ENCODE results near the gene SUPT4H1.

Gene SUPT4H1

DNA sequence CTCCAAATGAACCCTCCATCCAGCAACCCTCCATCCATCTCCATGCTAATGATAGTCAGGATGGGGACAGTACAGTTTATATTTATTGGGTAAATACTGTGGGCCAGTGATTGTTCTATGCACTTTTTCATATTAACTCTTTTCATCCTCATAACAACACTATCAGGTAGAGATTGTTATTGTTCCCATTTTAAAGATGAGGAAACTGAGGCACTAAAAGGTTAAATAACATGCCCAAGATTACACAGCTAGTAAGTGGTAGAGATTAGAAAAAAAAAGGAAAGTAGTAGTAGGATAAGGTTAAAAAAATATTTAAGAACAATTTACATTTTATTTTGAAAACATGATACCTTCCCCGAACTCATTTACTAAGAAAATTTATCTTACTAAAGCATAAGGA, 21.9 kb upstream of the SUPT4H1 start:
- Histone ChIP-seq H3K9ac (ENCODE audit: low read length in 5 of 5) (no peak overlapping the region), H3K4me3 (ENCODE audit: low read depth in 1 of 5, low read length in 5 of 5) (no peak overlapping the region), H3K36me3 (ENCODE audit: control insufficient read depth in 5 of 5, insufficient read depth in 5 of 5, low read length in 5 of 5) (no peaks in the 10 kb centered on the region), H3K27me3 (ENCODE audit: control insufficient read depth in 5 of 5, insufficient read depth in 4 of 5, low read length in 5 of 5) (peaks cover 0 to 2% (median 0%) of the 10 kb centered on the region in 5 donors), H3K27ac (ENCODE audit: low read depth, low read length) (no peak overlapping the region), H3K4me1 (ENCODE audit: control insufficient read depth in 5 of 5, insufficient read depth in 5 of 5, low read length in 5 of 5) (no peaks in the 10 kb centered on the region), H3K9me3 (ENCODE audit: control insufficient read depth in 5 of 5, low read length in 5 of 5) (no peaks in the 10 kb centered on the region)

- peaks cover 0 to 2% (median 0%) of the 10 kb centered on the region in 5 donors for H3K27me3 ChIP-seq (ENCODE audit: control insufficient read depth in 5 of 5, insufficient read depth in 4 of 5, low read length in 5 of 5)
These were observed 21.0 kb upstream of the SUPT4H1 start for GRCh38 chr17:58373003-58373402.

DNA sequence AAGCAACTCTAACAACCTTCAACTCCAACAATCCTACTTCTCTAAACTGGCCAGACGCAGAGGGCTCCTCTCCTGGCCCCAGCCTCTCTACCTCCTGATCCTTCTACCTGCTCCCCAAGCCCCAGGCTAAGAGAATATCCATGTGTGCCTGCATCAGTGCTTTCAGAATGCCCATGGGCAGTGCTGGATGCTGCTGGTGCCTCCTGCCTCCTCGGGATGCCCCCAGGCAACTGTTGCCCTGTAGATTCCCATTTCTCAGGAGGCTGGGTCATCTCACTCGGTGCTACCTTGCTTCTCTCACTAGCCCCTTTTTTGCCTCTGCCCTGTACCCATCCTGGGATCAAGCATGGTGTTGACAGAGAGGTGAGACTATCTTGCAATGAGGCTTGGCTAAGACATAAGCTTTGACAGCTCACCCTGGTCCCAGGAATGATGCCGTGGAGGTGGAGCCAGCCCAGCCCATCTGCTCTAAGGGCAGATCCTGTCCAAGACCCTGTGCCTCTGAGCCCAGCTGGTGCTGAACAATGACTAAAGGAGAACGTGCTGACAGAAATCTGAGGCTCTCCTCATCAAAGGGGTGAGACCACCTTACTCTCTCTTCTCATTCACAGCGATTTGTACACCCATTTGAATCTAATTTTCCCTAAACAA, 19.4 kb upstream of the SUPT4H1 start:
- Histone ChIP-seq H3K9ac (ENCODE audit: low read length in 5 of 5) (no peak overlapping the region), H3K4me1 (ENCODE audit: control insufficient read depth in 5 of 5, insufficient read depth in 5 of 5, low read length in 5 of 5) (no peaks in the 10 kb centered on the region), H3K4me3 (ENCODE audit: low read depth in 1 of 5, low read length in 5 of 5) (no peak overlapping the region), H3K27me3 (ENCODE audit: control insufficient read depth in 5 of 5, insufficient read depth in 4 of 5, low read length in 5 of 5) (peaks cover 0 to 2% (median 0%) of the 10 kb centered on the region in 5 donors), H3K9me3 (ENCODE audit: control insufficient read depth in 5 of 5, low read length in 5 of 5) (no peaks in the 10 kb centered on the region), H3K36me3 (ENCODE audit: control insufficient read depth in 5 of 5, insufficient read depth in 5 of 5, low read length in 5 of 5) (no peaks in the 10 kb centered on the region), H3K27ac (ENCODE audit: low read depth, low read length) (no peak overlapping the region)

More at GRCh38 chr17:58373003-58373402, 21.0 kb upstream of the SUPT4H1 start:
- H3K27ac ChIP-seq (ENCODE audit: low read depth, low read length), result no peak overlapping the region
- H3K36me3 ChIP-seq (ENCODE audit: control insufficient read depth in 5 of 5, insufficient read depth in 5 of 5, low read length in 5 of 5), result no peaks in the 10 kb centered on the region
- no peaks in the 10 kb centered on the region for H3K4me1 ChIP-seq (ENCODE audit: control insufficient read depth in 5 of 5, insufficient read depth in 5 of 5, low read length in 5 of 5)
- no peak overlapping the region for H3K4me3 ChIP-seq (ENCODE audit: low read depth in 1 of 5, low read length in 5 of 5)
- no peak overlapping the region for H3K9ac ChIP-seq (ENCODE audit: low read length in 5 of 5)
- no peaks in the 10 kb centered on the region for H3K9me3 ChIP-seq (ENCODE audit: control insufficient read depth in 5 of 5, low read length in 5 of 5)

GRCh38 chr17:58370716-58371115, 18.7 kb upstream of the SUPT4H1 start:
- Histone ChIP-seq H3K36me3 (ENCODE audit: control insufficient read depth in 5 of 5, insufficient read depth in 5 of 5, low read length in 5 of 5) (no peaks in the 10 kb centered on the region), H3K9me3 (ENCODE audit: control insufficient read depth in 5 of 5, low read length in 5 of 5) (no peaks in the 10 kb centered on the region), H3K4me3 (ENCODE audit: low read depth in 1 of 5, low read length in 5 of 5) (no peak overlapping the region), H3K27me3 (ENCODE audit: control insufficient read depth in 5 of 5, insufficient read depth in 4 of 5, low read length in 5 of 5) (peaks cover 0 to 2% (median 0%) of the 10 kb centered on the region in 5 donors), H3K4me1 (ENCODE audit: control insufficient read depth in 5 of 5, insufficient read depth in 5 of 5, low read length in 5 of 5) (no peaks in the 10 kb centered on the region), H3K9ac (ENCODE audit: low read length in 5 of 5) (no peak overlapping the region), H3K27ac (ENCODE audit: low read depth, low read length) (no peak overlapping the region)

DNA sequence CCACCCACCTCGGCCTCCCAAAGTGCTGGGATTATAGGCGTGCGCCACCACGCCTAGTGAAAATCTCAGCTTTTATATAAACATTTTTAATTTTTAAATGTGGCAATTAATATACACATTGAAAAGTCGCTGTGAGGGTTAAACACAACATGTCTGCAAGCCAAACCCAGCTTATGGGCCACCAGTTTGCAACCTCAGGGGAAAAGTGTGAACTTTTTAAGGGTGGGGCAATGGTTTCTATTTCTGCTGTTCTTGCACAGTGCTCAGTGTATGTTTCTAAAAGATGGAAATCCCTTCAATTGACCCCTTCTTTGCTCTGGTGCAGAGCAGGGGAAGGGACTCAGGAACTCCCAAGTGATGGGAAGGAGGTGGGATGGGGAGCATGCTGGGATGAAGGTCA, 18.3 kb upstream of the SUPT4H1 start:
- Histone ChIP-seq H3K27me3 (ENCODE audit: control insufficient read depth in 5 of 5, insufficient read depth in 4 of 5, low read length in 5 of 5) (peaks cover 0 to 2% (median 0%) of the 10 kb centered on the region in 5 donors), H3K9me3 (ENCODE audit: control insufficient read depth in 5 of 5, low read length in 5 of 5) (no peaks in the 10 kb centered on the region), H3K27ac (ENCODE audit: low read depth, low read length) (no peak overlapping the region), H3K9ac (ENCODE audit: low read length in 5 of 5) (no peak overlapping the region), H3K4me3 (ENCODE audit: low read depth in 1 of 5, low read length in 5 of 5) (no peak overlapping the region), H3K36me3 (ENCODE audit: control insufficient read depth in 5 of 5, insufficient read depth in 5 of 5, low read length in 5 of 5) (no peaks in the 10 kb centered on the region), H3K4me1 (ENCODE audit: control insufficient read depth in 5 of 5, insufficient read depth in 5 of 5, low read length in 5 of 5) (no peaks in the 10 kb centered on the region)

DNA sequence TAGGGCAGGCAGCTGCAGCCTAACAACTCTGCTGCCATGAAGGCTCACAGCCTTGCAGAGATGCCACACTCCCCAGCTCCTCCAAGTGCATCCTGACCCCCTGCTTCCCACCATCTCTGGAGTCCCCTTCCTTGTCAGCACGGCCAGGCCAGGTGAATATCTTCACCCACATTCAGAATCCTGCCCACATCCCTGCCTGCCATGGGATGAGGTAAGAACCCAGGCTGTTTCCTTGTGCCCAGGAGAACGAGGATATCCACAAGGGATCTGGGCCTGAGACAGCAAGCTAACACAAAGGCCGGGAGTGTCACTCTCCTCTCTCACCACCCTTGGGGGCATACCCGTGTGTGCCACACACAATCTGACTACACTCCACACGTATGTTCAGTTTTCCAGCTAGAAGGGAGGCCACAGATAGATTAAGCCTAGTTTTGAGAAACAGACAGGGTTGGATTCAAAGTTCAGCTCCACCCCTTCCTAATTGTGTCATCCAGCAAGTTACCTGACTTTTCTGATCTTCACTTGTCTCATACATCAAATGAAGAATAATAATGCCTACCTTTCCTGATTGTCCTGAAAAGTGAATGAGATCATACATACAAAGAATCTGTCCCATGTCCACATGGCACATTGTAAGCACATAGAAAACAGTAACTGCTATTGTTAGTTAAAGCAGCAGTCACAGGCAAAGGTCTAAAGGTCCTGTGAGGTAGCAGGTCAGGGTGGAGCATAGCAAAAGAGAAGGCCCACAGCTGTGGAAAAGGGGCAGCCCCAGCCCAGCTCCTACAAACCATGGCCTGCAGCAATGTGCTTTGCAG, 17.4 kb upstream of the SUPT4H1 start:
- Histone ChIP-seq H3K4me1 (ENCODE audit: control insufficient read depth in 5 of 5, insufficient read depth in 5 of 5, low read length in 5 of 5) (no peaks in the 10 kb centered on the region), H3K27me3 (ENCODE audit: control insufficient read depth in 5 of 5, insufficient read depth in 4 of 5, low read length in 5 of 5) (peaks cover 0 to 3% (median under 1%) of the 10 kb centered on the region in 5 donors), H3K4me3 (ENCODE audit: low read depth in 1 of 5, low read length in 5 of 5) (no peak overlapping the region), H3K9me3 (ENCODE audit: control insufficient read depth in 5 of 5, low read length in 5 of 5) (no peaks in the 10 kb centered on the region), H3K27ac (ENCODE audit: low read depth, low read length) (no peak overlapping the region), H3K9ac (ENCODE audit: low read length in 5 of 5) (no peak overlapping the region), H3K36me3 (ENCODE audit: control insufficient read depth in 5 of 5, insufficient read depth in 5 of 5, low read length in 5 of 5) (no peaks in the 10 kb centered on the region)

- Histone ChIP-seq H3K27ac (ENCODE audit: low read depth, low read length) (no peak overlapping the region), H3K9ac (ENCODE audit: low read length in 5 of 5) (no peak overlapping the region), H3K27me3 (ENCODE audit: control insufficient read depth in 5 of 5, insufficient read depth in 4 of 5, low read length in 5 of 5) (peaks cover 0 to 4% (median 3%) of the 10 kb centered on the region in 5 donors), H3K9me3 (ENCODE audit: control insufficient read depth in 5 of 5, low read length in 5 of 5) (no peaks in the 10 kb centered on the region), H3K4me1 (ENCODE audit: control insufficient read depth in 5 of 5, insufficient read depth in 5 of 5, low read length in 5 of 5) (no peaks in the 10 kb centered on the region), H3K36me3 (ENCODE audit: control insufficient read depth in 5 of 5, insufficient read depth in 5 of 5, low read length in 5 of 5) (no peaks in the 10 kb centered on the region), H3K4me3 (ENCODE audit: low read depth in 1 of 5, low read length in 5 of 5) (no peak overlapping the region)
These were observed 16.8 kb upstream of the SUPT4H1 start for GRCh38 chr17:58368860-58369213.

GRCh38 chr17:58367461-58367860, 15.5 kb upstream of the SUPT4H1 start:
- no peak overlapping the region for H3K27ac ChIP-seq (ENCODE audit: low read depth, low read length)
- H3K36me3 ChIP-seq (ENCODE audit: control insufficient read depth in 5 of 5, insufficient read depth in 5 of 5, low read length in 5 of 5), result no peaks in the 10 kb centered on the region
- no peak overlapping the region for H3K4me3 ChIP-seq (ENCODE audit: low read depth in 1 of 5, low read length in 5 of 5)
- peaks cover 8 to 11% (median 10%) of the 10 kb centered on the region in 5 donors for H3K27me3 ChIP-seq (ENCODE audit: control insufficient read depth in 5 of 5, insufficient read depth in 4 of 5, low read length in 5 of 5)
- no peak overlapping the region for H3K9ac ChIP-seq (ENCODE audit: low read length in 5 of 5)
- H3K4me1 ChIP-seq (ENCODE audit: control insufficient read depth in 5 of 5, insufficient read depth in 5 of 5, low read length in 5 of 5), result no peaks in the 10 kb centered on the region
- H3K9me3 ChIP-seq (ENCODE audit: control insufficient read depth in 5 of 5, low read length in 5 of 5), result no peaks in the 10 kb centered on the region

GRCh38 chr17:58365980-58366595, 14.1 kb upstream of the SUPT4H1 start:
- H3K27me3 ChIP-seq (ENCODE audit: control insufficient read depth in 5 of 5, insufficient read depth in 4 of 5, low read length in 5 of 5), result peaks cover 8 to 11% (median 10%) of the 10 kb centered on the region in 5 donors
- no peak overlapping the region for H3K4me3 ChIP-seq (ENCODE audit: low read depth in 1 of 5, low read length in 5 of 5)
- H3K9ac ChIP-seq (ENCODE audit: low read length in 5 of 5), result no peak overlapping the region
- no peaks in the 10 kb centered on the region for H3K9me3 ChIP-seq (ENCODE audit: control insufficient read depth in 5 of 5, low read length in 5 of 5)
- no peaks in the 10 kb centered on the region for H3K4me1 ChIP-seq (ENCODE audit: control insufficient read depth in 5 of 5, insufficient read depth in 5 of 5, low read length in 5 of 5)
- H3K27ac ChIP-seq (ENCODE audit: low read depth, low read length), result no peak overlapping the region
- H3K36me3 ChIP-seq (ENCODE audit: control insufficient read depth in 5 of 5, insufficient read depth in 5 of 5, low read length in 5 of 5), result no peaks in the 10 kb centered on the region

All from subcutaneous abdominal adipose tissue (tissue), 5 donors.